Coronary artery (tissue), 2 donors: Measurements from ENCODE around the gene C17orf78.
"Not testable (repeated sequence)": the region's sequence is repeated elsewhere in the genome, so short reads cannot be mapped to it uniquely, and the experiment has no call there.

Experiments used
- DNase-seq: peaks from one replicate; pipeline ENCODE4 v3.0.0-alpha.2; 2017; ENCODE audit warnings: low spot score
- H3K27ac ChIP-seq, 2 donors: fragments of 200-600 bp; sonication (generic); one replicate each; pipeline ENCODE4 v1.5.1; 2016 to 2019
- H3K4me3 ChIP-seq: fragments of 200-600 bp; sonication (generic); 2 replicates; pipeline ENCODE4 v1.5.1; 2016; ENCODE audit warnings: mild to moderate bottlenecking, moderate library complexity
- CTCF ChIP-seq: fragments of 200-600 bp; sonication (generic); IDR thresholded peaks from one replicate; pipeline ENCODE4 v1.5.1; 2019; ENCODE audit warnings: antibody characterized with exemption

C17orf78 gene

GRCh38 chr17:37425268-37425667 lies 49.5 kb downstream of the C17orf78 start:
- Histone ChIP-seq H3K4me3 (no peak overlapping the region), H3K27ac (no peak overlapping the region)
- DNase-seq = no peak
- no peak for TF ChIP-seq CTCF

DNA sequence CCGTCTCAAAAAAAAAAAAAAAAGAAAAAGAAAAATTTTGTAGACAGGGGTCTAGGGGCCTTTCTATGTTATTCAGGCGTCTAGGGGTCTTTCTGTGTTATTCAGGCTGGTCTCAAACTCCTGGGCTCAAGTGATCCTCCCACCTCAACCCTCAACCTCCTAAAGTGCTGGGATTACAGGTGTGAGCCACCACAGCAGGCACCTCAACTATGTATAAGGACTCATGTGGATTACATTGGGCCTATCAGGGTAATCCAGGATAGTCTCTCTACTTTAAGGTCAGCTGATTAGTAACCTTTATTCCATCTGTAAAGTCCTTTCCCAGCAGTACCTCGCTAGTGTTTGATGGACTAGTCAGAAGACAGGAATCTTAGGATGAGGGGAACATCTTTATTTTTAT lies 53.3 kb downstream of the C17orf78 start:
- Histone ChIP-seq H3K27ac (no peak overlapping the region), H3K4me3 (no peak overlapping the region)
- no peak for DNase-seq
- TF ChIP-seq CTCF = no peak

DNA sequence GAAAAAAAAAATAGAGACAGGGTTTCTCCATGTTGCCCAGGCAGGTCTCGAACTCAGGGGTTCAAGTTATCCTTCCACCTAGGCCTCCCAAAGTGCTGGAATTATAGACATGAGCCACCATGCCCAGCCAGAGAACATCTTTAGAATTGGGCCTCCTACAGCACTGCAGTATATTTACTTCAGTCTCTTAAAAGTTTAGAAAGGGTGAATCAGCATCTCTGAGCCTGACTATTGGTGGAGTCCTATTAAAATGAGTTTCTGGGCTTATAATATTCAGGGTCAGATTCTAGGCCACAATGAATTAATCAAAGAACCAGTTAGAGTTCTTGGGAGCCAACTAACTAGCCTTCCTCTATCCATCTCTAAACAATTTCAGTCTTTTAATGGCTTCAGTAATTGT lies 53.7 kb downstream of the C17orf78 start:
- no peak for DNase-seq
- Histone ChIP-seq H3K4me3 (no peak overlapping the region), H3K27ac (peak overlapping the region; percentile 25 to 67)
- no peak for TF ChIP-seq CTCF

DNA sequence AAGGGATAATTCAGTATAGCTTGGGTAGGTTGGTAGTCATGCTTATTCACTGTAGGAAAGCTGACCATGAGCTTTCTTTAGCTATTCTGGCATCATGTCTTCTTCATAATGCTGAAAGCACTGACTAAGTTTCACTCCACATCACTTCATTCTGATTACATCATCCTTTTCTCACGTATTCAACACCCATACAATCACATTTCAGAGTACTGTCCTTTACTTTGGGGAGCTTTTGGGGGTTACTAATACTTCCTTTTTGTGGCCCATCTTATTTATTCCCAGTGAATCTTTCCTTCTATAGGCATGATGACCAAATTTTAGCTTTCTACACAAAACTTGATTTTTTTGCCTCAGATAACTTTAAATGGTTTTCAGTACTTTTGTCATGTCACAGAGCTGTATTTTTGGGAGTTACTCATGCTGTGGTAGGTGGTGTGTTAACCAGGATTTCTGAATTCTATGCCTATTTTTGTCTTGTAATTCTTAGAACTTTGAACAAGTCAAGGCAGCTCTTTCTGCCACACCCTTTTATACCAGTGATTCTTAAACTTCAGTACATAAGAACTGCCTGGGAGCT lies 54.4 kb downstream of the C17orf78 start:
- H3K4me3 ChIP-seq = no peak overlapping the region

DNA sequence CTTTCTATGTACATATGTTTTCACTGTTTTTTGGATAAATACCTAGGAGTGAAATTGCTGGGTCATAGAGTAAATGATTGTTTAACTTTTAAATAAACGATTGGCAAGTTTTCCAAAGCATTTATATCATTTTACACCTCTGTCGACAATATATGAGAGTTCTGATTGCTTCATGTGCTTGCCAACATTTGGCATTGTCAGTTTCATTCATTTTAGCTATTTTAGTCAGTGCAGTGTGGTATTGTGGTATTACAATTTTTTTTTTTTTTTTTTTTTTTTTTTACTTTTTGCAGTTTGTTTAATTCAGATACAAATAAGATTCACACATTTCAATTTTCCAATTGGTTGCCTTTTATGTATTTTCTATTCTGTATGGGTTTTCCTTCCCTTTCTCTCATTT lies 56.9 kb downstream of the C17orf78 start:
- no peak overlapping the region for H3K4me3 ChIP-seq
- no peak overlapping the region for H3K27ac ChIP-seq
- no peak for DNase-seq
- no peak for TF ChIP-seq CTCF

More for the DNA sequence above, 54.4 kb downstream of the C17orf78 start:
- no peak for TF ChIP-seq CTCF
- no peak for DNase-seq
- peak overlapping the region; percentile 25 to 67 for H3K27ac ChIP-seq

- Histone ChIP-seq H3K27ac (no peak overlapping the region), H3K4me3 (no peak overlapping the region)
- TF ChIP-seq CTCF = no peak
- DNase-seq = no peak
These were observed 62.4 kb downstream of the C17orf78 start for GRCh38 chr17:37438141-37438540.

GRCh38 chr17:37440424-37440823 lies 64.6 kb downstream of the C17orf78 start:
- no peak overlapping the region for H3K4me3 ChIP-seq
- H3K27ac ChIP-seq = no peak overlapping the region
- TF ChIP-seq CTCF = no peak
- no peak for DNase-seq

GRCh38 chr17:37441369-37442014 lies 65.7 kb downstream of the C17orf78 start:
- not testable (repeated sequence) for H3K4me3 ChIP-seq, DNase-seq, H3K27ac ChIP-seq
